Coronary artery (tissue), 2 donors: ENCODE measurements around the gene GABRA4.

ENCODE experiments used
- DNase-seq: peaks from one replicate; pipeline ENCODE4 v3.0.0-alpha.2; 2017; ENCODE audit warnings: low spot score
- H3K27ac ChIP-seq, 2 donors: fragments of 200-600 bp; sonication (generic); one replicate each; pipeline ENCODE4 v1.5.1; 2016 to 2019
- H3K4me3 ChIP-seq: fragments of 200-600 bp; sonication (generic); 2 replicates; pipeline ENCODE4 v1.5.1; 2016; ENCODE audit warnings: mild to moderate bottlenecking, moderate library complexity
- CTCF ChIP-seq: fragments of 200-600 bp; sonication (generic); IDR thresholded peaks from one replicate; pipeline ENCODE4 v1.5.1; 2019; ENCODE audit warnings: antibody characterized with exemption

Gene GABRA4

DNA sequence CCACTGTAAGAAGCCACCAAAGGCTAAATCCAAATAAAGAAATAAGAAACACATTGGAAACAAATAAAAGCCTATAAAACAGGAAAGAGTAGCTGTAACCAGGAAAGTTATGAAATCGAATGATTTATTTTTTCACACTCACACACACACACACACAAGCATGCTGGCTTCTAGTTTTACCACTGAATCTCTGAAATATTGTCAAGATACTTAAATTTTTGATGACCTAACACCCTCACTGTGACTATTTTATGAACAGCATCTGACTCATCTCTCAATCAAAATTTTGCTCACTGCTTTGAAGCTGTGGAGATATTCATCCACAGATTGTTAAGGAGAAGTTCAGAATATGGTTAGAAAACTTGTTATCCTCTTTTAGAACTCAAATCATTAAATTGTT lies 24.1 kb upstream of the GABRA4 start:
- Histone ChIP-seq H3K4me3 (no peak overlapping the region), H3K27ac (no peak overlapping the region)
- TF ChIP-seq CTCF, result no peak
- no peak for DNase-seq

DNA sequence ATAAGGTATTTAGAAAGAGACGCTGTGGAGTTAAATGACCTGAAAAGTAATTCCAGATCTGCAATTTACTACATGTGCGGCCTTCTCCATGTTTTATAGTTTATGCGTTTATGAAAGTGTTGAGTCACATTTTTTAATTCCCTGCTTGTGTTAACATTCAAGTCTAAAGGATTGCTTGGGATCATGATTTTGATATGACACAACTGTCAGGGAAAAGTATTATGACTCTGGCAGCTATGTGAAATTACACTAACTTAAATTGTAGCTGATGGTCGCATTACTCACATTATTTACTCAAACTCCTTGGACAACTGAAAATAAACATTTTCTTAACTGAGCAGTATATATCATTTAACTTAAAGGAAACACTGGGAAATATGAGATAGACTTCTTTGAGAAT lies 23.7 kb upstream of the GABRA4 start:
- no peak for DNase-seq
- H3K27ac ChIP-seq, result no peak overlapping the region
- H3K4me3 ChIP-seq, result no peak overlapping the region
- TF ChIP-seq CTCF, result no peak

DNA sequence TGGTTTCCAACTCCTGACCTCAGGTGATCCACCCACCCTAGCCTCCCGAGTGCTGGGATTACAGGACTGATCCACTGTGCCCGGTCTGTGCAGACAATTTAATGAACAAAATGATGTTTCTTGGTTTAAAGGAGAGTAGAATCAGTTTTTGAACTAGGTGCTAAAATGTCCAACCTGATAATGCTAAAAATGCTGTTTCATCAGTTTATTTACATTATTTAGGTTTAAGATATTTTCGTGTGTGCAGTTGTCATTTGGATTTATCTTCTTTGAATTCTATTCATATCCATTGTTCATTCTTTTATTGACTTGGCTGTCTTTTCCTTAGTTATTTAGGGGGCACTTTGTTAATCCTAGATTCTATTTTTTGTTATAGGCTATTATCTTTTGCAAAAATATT lies 20.0 kb upstream of the GABRA4 start:
- TF ChIP-seq CTCF, result no peak
- no peak overlapping the region for H3K4me3 ChIP-seq
- no peak overlapping the region for H3K27ac ChIP-seq
- no peak for DNase-seq

GRCh38 chr4:47012676-47013075 lies 19.3 kb upstream of the GABRA4 start:
- DNase-seq, result no peak
- TF ChIP-seq CTCF, result no peak
- H3K4me3 ChIP-seq, result no peak overlapping the region
- H3K27ac ChIP-seq, result no peak overlapping the region

- TF ChIP-seq CTCF, result no peak
- Histone ChIP-seq H3K27ac (no peak overlapping the region), H3K4me3 (peak overlapping the region; percentile 33)
- DNase-seq, result no peak
These were observed 17.6 kb upstream of the GABRA4 start for GRCh38 chr4:47010912-47011446.

GRCh38 chr4:47010347-47010911 lies 17.0 kb upstream of the GABRA4 start:
- Histone ChIP-seq H3K27ac (no peak overlapping the region), H3K4me3 (peak overlapping the region; percentile 33)
- DNase-seq, result no peak
- no peak for TF ChIP-seq CTCF

DNA sequence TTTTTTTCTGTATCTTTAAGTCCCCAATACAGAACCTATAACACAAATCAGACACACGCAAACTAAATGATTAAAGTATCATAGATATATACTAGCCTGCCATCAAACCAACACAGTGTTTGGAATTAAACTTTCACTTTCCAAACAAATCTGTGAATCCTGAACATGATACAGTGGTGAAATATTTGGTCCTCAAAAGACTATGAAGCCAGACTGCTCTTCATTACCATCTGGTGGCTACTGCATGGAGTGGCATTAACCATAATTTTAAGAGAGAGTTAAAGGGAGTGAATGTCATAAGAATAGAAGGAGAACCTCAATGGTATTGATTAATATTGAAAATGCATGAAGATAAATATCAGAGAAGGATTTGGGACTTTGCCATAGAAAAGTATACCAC lies 9.2 kb upstream of the GABRA4 start:
- DNase-seq, result no peak

More for the DNA sequence above, 9.2 kb upstream of the GABRA4 start:
- Histone ChIP-seq H3K4me3 (no peak overlapping the region), H3K27ac (no peak overlapping the region)
- TF ChIP-seq CTCF, result peak; percentile 25
